ENCODE results near the gene CA11. TPM values are rescaled to one million over a fixed set of nuclear protein-coding genes. Genes with fewer than 3 reads are reported as not detected.

The CA11 gene
- total and polyA plus RNA-seq, 12 donors = 1.8 to 24.5 (median 3.8) TPM

DNA sequence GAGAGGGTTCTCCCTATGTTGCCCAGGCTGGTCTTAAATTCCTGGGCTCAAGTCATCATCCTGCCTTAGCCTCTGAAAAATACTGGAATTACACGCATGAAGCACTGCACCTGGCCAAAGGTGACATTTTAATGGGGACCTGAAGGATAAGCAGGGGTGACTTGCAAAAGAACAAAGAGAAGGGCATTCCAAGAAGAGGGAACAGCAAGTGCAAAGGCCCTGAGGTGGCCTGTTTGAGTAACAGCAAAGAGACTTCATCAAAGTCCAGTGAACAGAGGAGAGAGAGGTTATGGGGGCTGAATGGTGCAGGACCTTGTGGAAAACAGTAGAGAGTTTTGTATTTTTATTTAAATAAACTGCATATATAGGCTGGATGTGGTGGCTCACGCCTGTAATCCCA, 4.1 kb downstream of the CA11 start:
- Histone ChIP-seq H3K27me3 (no peaks in the 10 kb centered on the region), H3K4me3 (no peak overlapping the region), H3K4me1 (peaks cover 3 to 39% (median 24%) of the 10 kb centered on the region in 9 donors), H3K9me3 (no peaks in the 10 kb centered on the region), H3K27ac (no peak overlapping the region), H3K36me3 (no peaks in the 10 kb centered on the region)
- 98% methylated on average over 2 of the region's 2 CpGs for WGBS, 2 donors
- TF ChIP-seq, protein P1, sequence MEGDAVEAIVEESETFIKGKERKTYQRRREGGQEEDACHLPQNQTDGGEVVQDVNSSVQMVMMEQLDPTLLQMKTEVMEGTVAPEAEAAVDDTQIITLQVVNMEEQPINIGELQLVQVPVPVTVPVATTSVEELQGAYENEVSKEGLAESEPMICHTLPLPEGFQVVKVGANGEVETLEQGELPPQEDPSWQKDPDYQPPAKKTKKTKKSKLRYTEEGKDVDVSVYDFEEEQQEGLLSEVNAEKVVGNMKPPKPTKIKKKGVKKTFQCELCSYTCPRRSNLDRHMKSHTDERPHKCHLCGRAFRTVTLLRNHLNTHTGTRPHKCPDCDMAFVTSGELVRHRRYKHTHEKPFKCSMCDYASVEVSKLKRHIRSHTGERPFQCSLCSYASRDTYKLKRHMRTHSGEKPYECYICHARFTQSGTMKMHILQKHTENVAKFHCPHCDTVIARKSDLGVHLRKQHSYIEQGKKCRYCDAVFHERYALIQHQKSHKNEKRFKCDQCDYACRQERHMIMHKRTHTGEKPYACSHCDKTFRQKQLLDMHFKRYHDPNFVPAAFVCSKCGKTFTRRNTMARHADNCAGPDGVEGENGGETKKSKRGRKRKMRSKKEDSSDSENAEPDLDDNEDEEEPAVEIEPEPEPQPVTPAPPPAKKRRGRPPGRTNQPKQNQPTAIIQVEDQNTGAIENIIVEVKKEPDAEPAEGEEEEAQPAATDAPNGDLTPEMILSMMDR (IDR thresholded peaks at IDR 0.05) = no peak
- intact Hi-C loops (cut with DNase I) = loop anchor here in 6 of 10 donors (10.0 kb wide), 5 partner anchors 93 to 323 kb away; partner anchors contain the start of genes FTL (in 2 of the 6), HSD17B14 (in 2 of the 6) and BAX (in 1 of the 6)
- no peak for ATAC-seq
- DNase-seq = no peak

DNA sequence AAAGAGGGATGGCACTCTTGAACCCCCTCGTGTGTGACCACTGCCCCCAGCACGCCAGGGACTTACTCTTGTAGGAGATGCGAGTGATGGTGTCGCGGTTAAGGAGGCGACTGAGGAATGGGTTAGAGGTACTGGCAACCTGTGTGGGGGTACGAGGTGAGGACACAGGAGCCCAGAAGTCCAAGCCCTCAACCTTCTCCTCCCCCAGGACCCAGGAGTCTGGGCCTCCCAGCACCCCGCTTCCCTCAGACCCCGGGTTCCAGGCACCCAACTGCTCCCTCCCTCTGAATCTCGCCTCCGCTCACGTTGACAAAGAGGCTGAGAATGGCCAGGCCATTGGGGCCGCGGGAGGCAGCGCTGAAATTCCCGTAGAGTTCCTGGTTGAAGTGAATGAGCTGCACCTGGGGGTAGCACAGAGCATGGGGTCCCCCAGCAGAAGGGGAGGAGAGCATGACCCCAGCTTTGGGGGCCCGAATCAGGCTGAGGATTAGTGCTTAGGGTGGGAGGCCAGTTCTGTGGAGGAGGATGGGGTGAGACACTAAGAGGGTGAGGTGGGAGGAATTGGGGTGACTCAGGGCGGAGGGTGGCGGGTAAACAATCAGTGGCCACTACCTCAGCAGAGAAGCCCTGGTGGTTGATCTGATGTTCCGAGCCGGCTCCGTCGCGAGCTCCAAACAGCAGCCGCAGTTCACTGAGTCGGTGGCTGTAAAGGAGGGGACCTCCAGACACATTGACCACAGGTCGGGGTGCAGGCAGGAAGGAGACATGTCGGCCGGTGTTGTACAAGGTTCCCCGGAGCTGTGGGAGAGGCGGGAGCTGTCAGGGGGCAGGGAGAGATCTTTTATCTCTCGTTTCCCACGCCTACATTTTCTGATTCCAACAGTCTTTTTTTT, 6.3 kb downstream of the CA11 start:
- TF ChIP-seq, protein P1 (IDR thresholded peaks at IDR 0.05) = no peak
- Histone ChIP-seq H3K4me3 (no peak overlapping the region), H3K4me1 (peaks cover 6 to 33% (median 19%) of the 10 kb centered on the region in 9 donors), H3K27me3 (no peaks in the 10 kb centered on the region), H3K27ac (no peak overlapping the region), H3K9me3 (no peaks in the 10 kb centered on the region), H3K36me3 (no peaks in the 10 kb centered on the region)
- no peak for ATAC-seq
- DNase-seq = peak in 1 of 2 donors; percentile 26
- 59 to 67% methylated on average over 33 of the region's 33 CpGs for WGBS, 2 donors
- intact Hi-C loops (cut with DNase I) = loop anchor here in 8 of 10 donors (5.0 to 10.0 kb wide), 6 partner anchors 95 to 518 kb away; partner anchors contain the start of genes FTL (in 4 of the 8), HSD17B14 (in 2 of the 8), BAX (in 1 of the 8) and HRC (in 1 of the 8)

DNA sequence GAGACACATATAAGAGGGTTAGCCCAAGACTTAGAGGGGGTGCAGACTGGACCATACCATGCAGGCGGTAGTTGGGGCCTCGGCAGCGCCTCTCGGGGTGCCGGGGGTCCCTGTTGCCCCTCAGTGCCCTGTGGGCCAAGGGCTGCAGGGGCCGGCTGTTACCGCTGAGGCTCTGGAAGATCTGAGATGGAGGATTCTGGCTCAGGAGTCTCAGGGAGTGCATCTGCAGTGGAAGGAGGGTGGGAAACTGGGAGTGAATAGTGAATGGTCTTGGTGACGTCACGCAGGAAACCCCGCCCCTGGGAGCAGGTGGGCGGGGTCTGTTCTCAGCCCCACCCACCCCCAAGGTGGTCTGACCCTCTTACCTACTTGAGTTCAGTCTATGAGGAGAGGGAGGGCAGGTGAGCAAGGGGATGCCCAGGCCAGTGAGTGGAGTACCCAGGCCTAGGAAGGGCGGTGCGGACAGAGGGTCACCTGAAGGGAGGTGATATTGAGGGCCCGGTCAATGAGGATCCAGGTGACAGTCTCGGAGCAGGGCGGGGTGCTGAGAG, 7.1 kb downstream of the CA11 start:
- ATAC-seq = no peak
- TF ChIP-seq, protein P1 (IDR thresholded peaks at IDR 0.05) = no peak
- H3K4me1 ChIP-seq = peaks cover 11 to 41% (median 25%) of the 10 kb centered on the region in 9 donors
- 76 to 79% methylated on average over 16 of the region's 16 CpGs for WGBS, 2 donors
- H3K9me3 ChIP-seq = no peaks in the 10 kb centered on the region
- H3K4me3 ChIP-seq = peak overlapping the region in 7 of 10 donors; percentile 21 to 92 (median 81)
- no peaks in the 10 kb centered on the region for H3K27me3 ChIP-seq
- intact Hi-C loops (cut with DNase I) = loop anchor here in 3 of 10 donors (5.0 to 10.0 kb wide), 2 partner anchors 326 to 518 kb away; partner anchors contain the start of genes FTL (in 2 of the 3), HRC (in 1 of the 3) and TRPM4 (in 1 of the 3)
- DNase-seq = peak in 1 of 2 donors; percentile 29
- H3K27ac ChIP-seq = peak overlapping the region in 9 of 10 donors; percentile 90 to 98 (median 96)
- H3K36me3 ChIP-seq = no peaks in the 10 kb centered on the region
